HG03354 (cell line): ENCODE results near the gene ATP6V1B1.

ENCODE experiments used
- ATAC-seq: cut with Tn5 transposase; IDR thresholded peaks from one replicate; pipeline ENCODE4 v1.9.1; 2021; ENCODE audit warnings: mild to moderate bottlenecking; ENCODE audit not compliant: unreplicated experiment, poor library complexity, severe bottlenecking

The ATP6V1B1 gene

DNA sequence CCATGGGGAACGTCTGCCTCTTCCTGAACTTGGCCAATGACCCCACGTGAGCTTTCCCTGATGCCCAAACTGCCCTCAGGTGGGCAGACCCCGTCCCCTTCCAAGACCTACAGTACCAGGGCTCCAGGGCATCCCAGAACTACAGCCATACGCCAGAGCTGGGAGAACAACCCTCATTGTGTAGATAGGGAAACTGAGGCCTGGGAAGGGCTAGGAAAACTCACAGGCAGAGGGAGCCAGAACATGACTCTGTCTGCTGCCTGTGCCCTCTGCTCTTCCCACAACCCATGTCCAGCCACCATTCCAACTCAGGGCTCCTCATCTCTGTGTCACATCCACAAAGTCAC is 25.9 kb downstream of the ATP6V1B1 start:
- ATAC-seq = no peak

DNA sequence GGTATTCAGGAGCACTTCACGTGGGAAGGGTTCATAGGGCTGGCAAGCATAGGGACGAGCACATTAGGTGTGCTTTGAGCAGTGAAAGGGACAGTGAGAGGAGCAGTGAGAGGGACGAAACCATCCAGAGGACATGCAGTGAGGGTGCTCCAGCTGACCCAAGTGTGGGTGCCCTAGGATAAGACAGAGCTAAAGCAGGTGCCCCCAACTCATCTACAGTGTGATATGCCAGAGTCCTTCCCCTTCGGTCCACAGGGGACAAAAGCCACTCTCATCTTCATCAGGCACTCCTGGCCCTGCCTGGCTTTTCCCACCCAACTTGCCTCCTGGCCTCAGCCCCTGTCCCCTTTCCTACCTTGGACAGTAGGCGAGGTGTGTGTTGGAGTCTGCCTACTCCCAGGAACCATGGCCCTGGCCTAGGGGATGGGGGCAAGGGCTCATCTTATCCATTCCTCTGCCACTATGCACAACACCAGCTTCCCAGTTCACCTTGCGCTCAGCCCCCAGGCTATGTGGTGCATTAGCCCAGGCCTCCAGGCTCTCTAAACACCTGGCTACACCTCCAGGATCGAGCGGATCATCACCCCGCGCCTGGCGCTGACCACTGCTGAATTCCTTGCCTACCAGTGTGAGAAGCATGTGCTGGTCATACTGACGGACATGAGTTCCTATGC is 26.6 kb downstream of the ATP6V1B1 start:
- no peak for ATAC-seq

GRCh38 chr2:70962885-70963878 is 27.5 kb downstream of the ATP6V1B1 start:
- no peak for ATAC-seq

DNA sequence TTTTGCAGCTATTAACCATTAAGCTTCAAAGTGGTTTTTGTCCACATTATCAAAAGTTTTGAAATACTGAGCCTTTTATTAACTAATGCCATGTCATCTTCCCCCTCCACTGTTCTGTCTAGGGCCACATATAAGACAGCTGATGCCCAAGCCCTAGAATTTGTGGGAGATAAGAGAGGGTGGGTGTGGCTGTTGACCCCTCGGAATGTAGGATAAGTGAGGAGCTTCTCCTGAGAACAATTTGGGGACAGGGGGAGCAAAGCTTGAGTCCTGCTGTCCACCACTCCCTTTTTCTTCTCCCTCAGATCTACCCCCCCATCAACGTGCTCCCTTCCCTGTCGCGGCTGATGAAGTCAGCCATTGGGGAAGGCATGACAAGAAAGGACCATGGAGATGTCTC is 28.4 kb downstream of the ATP6V1B1 start:
- ATAC-seq = no peak

GRCh38 chr2:70964596-70965386 is 29.1 kb downstream of the ATP6V1B1 start:
- ATAC-seq = peak; percentile 80

DNA sequence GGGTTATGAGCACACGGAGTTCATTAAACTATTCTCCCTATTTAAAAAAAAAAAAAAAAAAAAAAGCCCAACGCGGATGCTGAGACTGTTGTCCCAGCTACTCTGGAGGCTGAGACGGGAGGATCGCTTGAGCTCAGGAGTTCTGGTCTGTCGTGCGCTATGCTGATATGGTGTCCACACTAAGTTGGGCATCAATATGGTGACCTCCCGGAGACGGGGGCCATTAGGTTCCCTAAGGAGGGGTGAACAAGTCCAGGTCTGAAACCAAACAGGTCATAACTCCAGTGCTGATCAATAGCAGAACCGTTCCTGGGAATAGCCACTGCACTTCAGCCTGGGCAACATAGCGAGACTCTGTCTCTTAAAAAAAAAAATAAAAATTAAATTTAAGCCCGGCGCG is 29.8 kb downstream of the ATP6V1B1 start:
- no peak for ATAC-seq

GRCh38 chr2:70966681-70967080 is 31.0 kb downstream of the ATP6V1B1 start:
- ATAC-seq = no peak

DNA sequence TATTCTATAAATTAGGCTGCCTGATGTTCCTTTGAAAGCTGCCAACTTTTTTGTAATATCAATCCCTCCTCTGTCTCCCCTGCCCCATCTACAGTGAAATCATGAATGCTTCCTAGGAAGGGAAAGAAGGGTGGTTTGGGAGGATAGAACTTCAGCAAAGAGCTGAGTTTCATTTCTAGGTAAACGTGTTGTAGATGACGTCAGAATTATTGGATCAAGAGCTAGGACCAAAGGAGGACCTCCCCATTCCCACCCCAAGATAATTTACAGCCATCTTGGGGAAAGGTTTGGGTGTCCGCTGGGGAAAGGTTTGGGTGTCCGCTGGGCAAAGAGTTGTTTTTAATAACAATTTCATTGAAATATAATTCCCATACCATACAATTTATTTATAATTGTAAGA is 31.5 kb downstream of the ATP6V1B1 start:
- no peak for ATAC-seq

GRCh38 chr2:70974592-70974991 is 38.9 kb downstream of the ATP6V1B1 start:
- no peak for ATAC-seq

- no peak for ATAC-seq
Measured at GRCh38 chr2:70975237-70975636, 39.5 kb downstream of the ATP6V1B1 start.

GRCh38 chr2:70977605-70978205 is 42.0 kb downstream of the ATP6V1B1 start:
- ATAC-seq = no peak

- no peak for ATAC-seq
Measured at GRCh38 chr2:70978341-70979179, 42.9 kb downstream of the ATP6V1B1 start, which contains the start of gene ANKRD53. TSS of gene ANKRD53 (plus strand) at chr2:70978630. CDS start at chr2:70978646, 16 bp downstream.

DNA sequence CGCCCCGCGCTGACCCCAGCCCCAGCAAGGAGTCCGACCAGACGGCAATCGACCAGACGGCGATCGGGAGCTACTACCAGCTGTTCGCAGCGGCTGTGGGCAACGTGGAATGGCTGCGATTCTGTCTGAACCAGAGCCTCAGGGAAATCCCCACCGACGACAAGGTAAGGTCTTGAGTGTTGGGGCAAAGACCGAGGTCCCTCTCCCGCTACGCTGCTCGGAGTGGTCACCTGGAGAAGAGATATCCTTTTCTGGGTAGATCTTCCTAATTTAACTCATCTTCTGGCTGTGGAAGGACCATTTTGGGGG is 43.4 kb downstream of the ATP6V1B1 start:
- ATAC-seq = no peak

DNA sequence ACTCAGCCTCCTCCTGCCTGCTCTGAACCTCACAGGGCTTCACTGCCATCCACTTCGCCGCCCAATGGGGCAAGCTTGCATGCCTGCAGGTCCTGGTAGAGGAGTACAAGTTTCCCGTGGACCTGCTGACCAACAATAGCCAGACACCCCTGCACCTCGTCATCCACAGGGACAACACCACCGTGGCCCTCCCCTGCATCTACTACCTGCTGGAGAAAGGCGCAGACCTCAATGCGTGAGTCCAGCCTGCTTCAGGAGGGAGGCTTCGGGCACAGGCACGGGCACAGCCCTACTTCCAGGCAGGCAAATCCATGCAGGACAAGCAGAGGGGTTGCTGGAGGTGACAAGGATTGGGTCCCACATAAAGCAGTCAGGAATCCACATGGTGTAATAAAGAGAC is 43.9 kb downstream of the ATP6V1B1 start:
- ATAC-seq = no peak

GRCh38 chr2:70981421-70981820 is 45.7 kb downstream of the ATP6V1B1 start:
- ATAC-seq = no peak

DNA sequence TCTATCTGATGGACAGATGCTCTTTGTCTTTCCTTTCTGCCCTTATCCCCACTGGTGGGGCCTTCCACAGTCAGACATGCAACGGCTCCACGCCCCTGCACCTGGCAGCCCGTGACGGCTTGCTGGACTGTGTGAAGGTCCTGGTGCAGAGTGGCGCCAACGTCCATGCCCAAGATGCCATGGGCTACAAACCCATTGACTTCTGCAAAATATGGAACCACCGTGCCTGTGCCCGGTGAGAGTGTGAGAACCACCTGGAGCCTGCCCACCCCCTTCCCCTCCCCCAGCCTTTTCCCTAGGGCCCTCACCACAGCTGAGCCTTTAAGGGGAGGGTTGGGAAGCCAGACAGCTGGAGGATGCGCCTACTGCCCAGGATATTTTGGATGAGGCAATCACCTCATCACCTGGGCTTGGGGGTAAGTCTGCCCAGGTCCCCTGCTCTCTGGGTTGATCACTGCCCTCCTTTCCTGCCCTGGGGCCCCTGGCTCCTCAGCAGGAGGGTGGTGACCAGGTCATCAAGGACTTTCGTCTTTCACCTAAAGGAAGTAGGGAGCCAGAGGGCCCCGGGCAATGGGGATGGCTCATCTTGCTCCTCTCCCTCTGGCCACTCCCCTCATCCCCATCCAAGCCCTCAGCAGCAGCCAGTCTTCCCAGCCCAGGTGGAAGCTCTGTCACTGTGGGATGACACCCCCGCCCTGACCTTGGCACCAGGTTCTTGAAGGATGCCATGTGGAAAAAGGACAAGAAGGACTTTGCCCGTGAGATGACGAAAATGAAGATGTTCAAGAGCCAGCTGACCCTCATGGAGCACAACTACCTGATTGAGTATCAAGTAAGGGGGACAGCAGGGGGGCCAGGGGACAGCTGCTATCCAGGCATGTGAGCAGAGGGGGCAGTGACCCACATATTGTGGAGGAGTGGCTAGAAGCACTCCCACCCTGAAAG is 46.4 kb downstream of the ATP6V1B1 start:
- ATAC-seq = no peak

- no peak for ATAC-seq
Measured at GRCh38 chr2:70982971-70983370, 47.3 kb downstream of the ATP6V1B1 start.
